GM12878 (cell line): ENCODE data around the gene CTBS. TPM values are rescaled to one million over a fixed set of nuclear protein-coding genes. Genes with fewer than 3 reads are reported as not detected.

ENCODE experiments used
- ATAC-seq: fragments of 200-7000 bp; cut with Tn5 transposase; 3 replicates; pipeline ENCODE4 v1.9.1; 2020; ENCODE audit warnings: mild to moderate bottlenecking, moderate library complexity
- BruUV-seq: library from RNA; stranded (reverse); fragments of 400-500 nt; replicated peaks from 2 replicates; lab custom pipeline; 2021; lab: Mats Ljungman, UMichigan
- CTCF ChIA-PET: fragments of 300-600 bp; sonication (Branson Sonifier 250); formaldehyde crosslinking; extraction: SDS; loops from one replicate; lab custom pipeline; 2021; ENCODE audit warnings: inconsistent platforms; lab: Yijun Ruan, JAX
- POLR2A ChIA-PET: fragments of 350-600 bp; formaldehyde crosslinking; extraction: SDS; loops from one replicate; lab custom pipeline; 2021; ENCODE audit warnings: inconsistent platforms; lab: Charles Lee
- RAD21 ChIA-PET: fragments of 300-600 bp; sonication (Branson Sonifier 250); formaldehyde crosslinking; loops from one replicate; lab custom pipeline; 2023; ENCODE audit warnings: antibody characterized with exemption; ENCODE audit not compliant: unreplicated experiment; lab: Charles Lee
- SMC1A ChIA-PET: fragments of 300-600 bp; sonication (Branson Sonifier 250); formaldehyde crosslinking; loops from one replicate; lab custom pipeline; 2023; ENCODE audit not compliant: unreplicated experiment, uncharacterized antibody; lab: Charles Lee
- DNase-seq: peaks from one replicate; pipeline ENCODE4 v3.0.0-alpha.2; 2011; ENCODE audit warnings: low read depth, low spot score
- FAIRE-seq: peaks from 3 replicates; lab custom pipeline; 2011; peaks lifted over from hg19 to GRCh38; lab: Jason Lieb, UNC
- H2AFZ ChIP-seq: 2 replicates; pipeline ENCODE4 v1.6.0; 2011; ENCODE audit warnings: low read depth, low read length, control low read depth; ENCODE audit not compliant: control insufficient read depth
- H3K27ac ChIP-seq: 2 replicates; pipeline ENCODE4 v1.5.1; 2011; ENCODE audit warnings: control low read depth; ENCODE audit not compliant: control insufficient read depth, insufficient read depth
- H3K27me3 ChIP-seq, 2 experiments: replicated peaks in 1 of 2; 2 replicates each; pipeline versions ENCODE4 v1.6.0 to v1.6.1; 2011; ENCODE audit warnings: low read length in 1 of 2; ENCODE audit not compliant: control insufficient read depth in 2 of 2, insufficient read depth in 2 of 2
- H3K36me3 ChIP-seq, 2 experiments: 2 replicates each; pipeline ENCODE4 v1.5.1; 2011; ENCODE audit warnings: low read length in 1 of 2; ENCODE audit not compliant: control insufficient read depth in 2 of 2, insufficient read depth in 2 of 2
- H3K4me1 ChIP-seq: 2 replicates; pipeline ENCODE4 v1.6.1; 2011; ENCODE audit warnings: mild to moderate bottlenecking, low read length, moderate library complexity, mixed read lengths; ENCODE audit not compliant: control insufficient read depth, insufficient read depth
- H3K4me2 ChIP-seq: 2 replicates; pipeline ENCODE4 v1.6.0; 2011; ENCODE audit warnings: control low read depth; ENCODE audit not compliant: control insufficient read depth, insufficient read depth
- H3K4me3 ChIP-seq: fragments of 200-600 bp; sonication (generic); 2 replicates; pipeline ENCODE4 v1.5.1; 2016
- H3K79me2 ChIP-seq: 2 replicates; pipeline ENCODE4 v1.6.0; 2011; ENCODE audit warnings: low read length; ENCODE audit not compliant: control insufficient read depth, insufficient read depth
- H3K9ac ChIP-seq: 2 replicates; pipeline ENCODE4 v1.8.0; 2011; ENCODE audit warnings: low read length, control low read depth, mixed read lengths; ENCODE audit not compliant: control insufficient read depth, insufficient read depth
- H3K9me3 ChIP-seq: replicated peaks from 3 replicates; pipeline ENCODE4 v1.5.1; 2011; ENCODE audit warnings: mild to moderate bottlenecking, low read length; ENCODE audit not compliant: control insufficient read depth, insufficient read depth
- H4K20me1 ChIP-seq: 2 replicates; pipeline ENCODE4 v1.6.0; 2011; ENCODE audit not compliant: control insufficient read depth, insufficient read depth
- EED ChIP-seq: sonication (generic); IDR thresholded peaks from 2 replicates; pipeline ENCODE4 v1.6.1; 2016; ENCODE audit warnings: antibody characterized with exemption, low read depth
- KDM1A ChIP-seq: fragments of 200-600 bp; sonication (generic); IDR thresholded peaks from 2 replicates; pipeline ENCODE4 v1.6.1; 2016; ENCODE audit warnings: borderline replicate concordance
- MYB ChIP-seq: fragments of 150-350 bp; IDR thresholded peaks from 2 replicates; pipeline ENCODE4 v1.6.1; 2014; ENCODE audit warnings: mild to moderate bottlenecking, low read depth, low read length, borderline replicate concordance
- NFYA ChIP-seq: IDR thresholded peaks from 2 replicates; pipeline ENCODE4 v1.6.1; 2011; ENCODE audit warnings: low read depth, mild to moderate bottlenecking, low read length, improper control_type of control experiment, borderline replicate concordance
- PBX3 ChIP-seq: IDR thresholded peaks from 2 replicates; pipeline ENCODE4 v1.6.1; 2011; ENCODE audit warnings: mild to moderate bottlenecking, low read depth, low read length, moderate library complexity; ENCODE audit not compliant: insufficient replicate concordance
- RUNX3 ChIP-seq: IDR thresholded peaks from 2 replicates; pipeline ENCODE4 v1.6.1; 2012; ENCODE audit warnings: low read length, inconsistent platforms
- TARDBP ChIP-seq: IDR thresholded peaks from 2 replicates; pipeline ENCODE4 v1.6.1; 2016; ENCODE audit warnings: borderline replicate concordance
- WGBS: methylation state at CpG from one replicate; pipeline ENCODE4 v1.1.6; 2016; ENCODE audit warnings: low lambda C conversion rate; ENCODE audit not compliant: insufficient replicate concordance, insufficient coverage; ENCODE audit errors: missing lambda C conversion rate; 5-methylcytosine and 5-hydroxymethylcytosine counted together
- in situ Hi-C: fragments of 300-500 bp; cut with MboI; formaldehyde crosslinking; loops from 9 replicates; pipeline ENCODE4 v1.14.3; 2018; ENCODE audit warnings: mixed read lengths
- intact Hi-C: fragments of 100-400 bp; cut with micrococcal nuclease; formaldehyde crosslinking; loops from one replicate; pipeline ENCODE4 v1.14.2; 2022; ENCODE audit not compliant: unreplicated experiment
- polyA plus RNA-seq, 11 experiments: library from polyadenylated mRNA; depleted of rRNA in 4 of 11; unstranded in 6 of 11; stranded (reverse) in 5 of 11; fragments of >200 nt; fragmentation: Nextera tagmentation in 4 of 11; fragmentation: Illumina TruSeq in 1 of 11; extraction: Ambion mirVana in 4 of 11; extraction: Trizol in 1 of 11; gene quantifications; 1 replicate in 1 of 11; 2 replicates in 10 of 11; pipeline versions ENCODE4 v1.2.1 to v1.2.3, GENCODE V29; 2011 to 2016; ENCODE audit warnings: inconsistent platforms in 2 of 11, missing spikeins in 2 of 11, low read depth in 1 of 11
- total RNA-seq, 4 experiments: library from RNA; depleted of rRNA in 3 of 4; stranded (reverse); fragments of >200 nt in 3 of 4; fragmentation: Illumina TruSeq in 1 of 4; extraction: Trizol in 1 of 4; gene quantifications; 2 replicates each; pipeline versions ENCODE4 v1.2.1 to v1.2.3, GENCODE V29; 2013 to 2021

Gene CTBS
- total and polyA plus RNA-seq, 10 of the 15 experiments (the other 5 are each of a cell fraction or from before 2014, with no cell fraction given) = 4.3 to 21.2 (median 12.3) TPM

- TF ChIP-seq TARDBP (no peak), KDM1A (no peak), MYB (no peak), PBX3 (no peak)
- TF ChIP-seq, all 136 proteins: peak for 0
Measured at GRCh38 chr1:84603223-84603622, 29.0 kb upstream of the CTBS start (continued).

- ATAC-seq = no peak
- Histone ChIP-seq H3K4me3 (no peak overlapping the region), H2AFZ (no peak overlapping the region; the same call in 1 of the 2 replicates), H3K79me2 (no peaks in the 10 kb centered on the region), H3K9me3 (peaks cover 18% of the 10 kb centered on the region), H3K9ac (no peak overlapping the region), H3K4me2 (0 out of 2 replicates have a peak overlapping the region, but pooled peaks have one; percentile 19), H3K27me3 (no peaks in the 10 kb centered on the region), H3K27ac (peak overlapping the region; percentile 92), H4K20me1 (no peaks in the 10 kb centered on the region), H3K4me1 (peaks cover 28% of the 10 kb centered on the region), H3K36me3 (no peaks in the 10 kb centered on the region)
- 41% methylated on average over 5 of the region's 5 CpGs for WGBS
- BruUV-seq = no TSS peak
- intact Hi-C loops = no loop called here
- in situ Hi-C loops = no loop called here
- TF ChIP-seq MYB (no peak), EED (0 out of 2 replicates have a peak, but pooled peaks have one; percentile 31), RUNX3 (peak; percentile 33), NFYA (no peak)
- POLR2A ChIA-PET = interaction anchor here (3.2 kb wide), 1 partner anchor 26 kb away, joined by 12 read pairs; the partner anchor contains the start of gene CTBS
- CTCF ChIA-PET = interaction anchor here (0.9 kb wide), 1 partner anchor 15 kb away, joined by 3 read pairs; no protein-coding TSS in a partner anchor
- no peak for FAIRE-seq
- no peak for DNase-seq
- RAD21 ChIA-PET = interaction anchor here (0.7 to 1.8 kb wide), 2 partner anchors 85 to 158 kb away, joined by 3 to 9 read pairs; no protein-coding TSS in a partner anchor
- SMC1A ChIA-PET = interaction anchor here (1.0 kb wide), 1 partner anchor 11 kb away, joined by 3 read pairs; no protein-coding TSS in a partner anchor
Measured at GRCh38 chr1:84600796-84601195, 26.6 kb upstream of the CTBS start.
